Breast epithelium (tissue), 3 donors: ENCODE measurements around the gene KRTAP10-1.

Source experiments
- CTCF ChIP-seq, 3 donors: fragments of 450-650 bp; IDR thresholded peaks; one replicate each; pipeline ENCODE4 v1.5.1; 2016 to 2017; ENCODE audit warnings: antibody characterized with exemption in 3 of 3, mild to moderate bottlenecking in 3 of 3, moderate library complexity in 3 of 3
- POLR2A ChIP-seq: fragments of 450-650 bp; IDR thresholded peaks from one replicate; pipeline ENCODE4 v1.6.1; 2016; ENCODE audit warnings: antibody characterized with exemption, mild to moderate bottlenecking, moderate library complexity
- POLR2AphosphoS5 ChIP-seq, 3 donors: sonication (generic); formaldehyde crosslinking; IDR thresholded peaks; one replicate each; pipeline ENCODE4 v1.6.1; 2017; ENCODE audit warnings: antibody characterized with exemption in 3 of 3

DNA sequence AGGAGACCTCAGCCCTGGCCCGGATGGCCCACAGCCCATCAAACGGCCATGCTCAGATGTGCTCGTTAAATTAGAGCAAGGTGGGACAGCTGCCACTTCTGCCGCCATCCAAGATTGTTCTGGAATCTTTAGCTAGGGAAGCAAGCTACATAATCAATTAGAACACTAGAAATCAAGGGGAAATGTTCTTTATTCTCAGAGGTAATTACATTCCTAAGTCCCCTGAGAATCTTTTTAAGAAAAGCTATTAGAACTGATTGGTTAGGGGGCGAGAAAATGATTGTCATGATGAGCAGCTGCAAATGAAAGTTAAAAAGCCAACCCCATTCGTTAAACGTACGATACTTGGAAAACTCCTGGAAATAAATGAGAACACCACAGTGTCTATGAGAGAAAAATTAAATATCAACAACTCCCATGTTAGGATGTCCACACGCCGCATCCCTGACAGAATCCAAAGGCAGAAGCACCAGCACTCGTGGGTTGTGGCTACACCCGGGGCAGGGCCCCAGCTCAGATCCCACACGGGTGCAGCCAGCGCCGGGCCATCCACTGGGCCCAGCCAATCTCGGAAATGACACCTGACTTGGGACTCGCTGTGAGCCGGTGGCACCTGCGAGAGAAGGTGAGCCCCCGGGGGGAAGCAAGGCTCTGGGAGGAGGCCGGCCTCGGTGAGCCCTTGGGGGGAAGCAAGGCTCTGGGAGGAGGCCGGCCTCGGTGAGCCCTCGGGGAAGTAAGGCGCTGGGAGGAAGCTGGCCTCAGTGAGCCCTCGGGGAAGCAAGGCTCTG lies 37.6 kb downstream of the KRTAP10-1 start:
- TF ChIP-seq CTCF (IDR thresholded peaks at IDR 0.05) (no peak), POLR2AphosphoS5 (IDR thresholded peaks at IDR 0.05) (no peak), POLR2A (no peak)
